SK-N-MC (cell line): ENCODE measurements around the gene YWHAE.

Experiments
- EZH2 ChIP-seq: fragments of 200-600 bp; sonication (generic); IDR thresholded peaks from one replicate; pipeline ENCODE4 v1.6.1; 2017; ENCODE audit warnings: antibody characterized with exemption
- POLR2AphosphoS5 ChIP-seq: IDR thresholded peaks from 2 replicates; pipeline ENCODE4 v1.6.1; 2012; ENCODE audit warnings: mild to moderate bottlenecking, low read depth, low read length, borderline replicate concordance

GRCh38 chr17:1373707-1374237 is 26.2 kb downstream of the YWHAE start:
- TF ChIP-seq POLR2AphosphoS5: no peak
- TF ChIP-seq EZH2: no peak
